GM19239 (cell line): ENCODE data around the gene HECW1.
"Not testable (repeated sequence)": the region's sequence is repeated elsewhere in the genome, so short reads cannot be mapped to it uniquely, and the experiment has no call there.

Source experiments
- DNase-seq: peaks from one replicate; pipeline ENCODE4 v3.0.0; 2011; ENCODE audit warnings: low spot score; ENCODE audit not compliant: insufficient read length
- FAIRE-seq: peaks from 2 replicates; lab custom pipeline; 2011; peaks lifted over from hg19 to GRCh38; lab: Jason Lieb, UNC

Gene HECW1

GRCh38 chr7:43553999-43554398 lies 441.6 kb downstream of the HECW1 start:
- DNase-seq (no peak), FAIRE-seq (no peak)

GRCh38 chr7:43554423-43554822 lies 442.0 kb downstream of the HECW1 start:
- DNase-seq (no peak), FAIRE-seq (no peak)

GRCh38 chr7:43557831-43558495 lies 445.5 kb downstream of the HECW1 start:
- DNase-seq (no peak), FAIRE-seq (no peak)

- DNase-seq (no peak), FAIRE-seq (no peak)
Observed at GRCh38 chr7:43559171-43559945, 446.9 kb downstream of the HECW1 start.

- no peak for FAIRE-seq
- DNase-seq, result no peak
Observed at GRCh38 chr7:43559946-43560335, 447.5 kb downstream of the HECW1 start.

- DNase-seq (no peak), FAIRE-seq (no peak)
Observed at GRCh38 chr7:43560742-43561330, 448.4 kb downstream of the HECW1 start.

GRCh38 chr7:43562383-43562782 lies 449.9 kb downstream of the HECW1 start:
- DNase-seq (no peak), FAIRE-seq (no peak)

GRCh38 chr7:43565786-43566185 lies 453.3 kb downstream of the HECW1 start:
- FAIRE-seq, result no peak
- no peak for DNase-seq

GRCh38 chr7:43568529-43568928 lies 456.1 kb downstream of the HECW1 start:
- no peak for DNase-seq
- no peak for FAIRE-seq

- FAIRE-seq (no peak), DNase-seq (no peak)
Observed at GRCh38 chr7:43569424-43569823, 457.0 kb downstream of the HECW1 start.

- DNase-seq (no peak), FAIRE-seq (peak; percentile 49)
Observed at GRCh38 chr7:43570688-43571365, 458.4 kb downstream of the HECW1 start.

- FAIRE-seq (peak; percentile 76), DNase-seq (no peak)
Observed at GRCh38 chr7:43572516-43573049, 460.1 kb downstream of the HECW1 start.

GRCh38 chr7:43573832-43574231 lies 461.4 kb downstream of the HECW1 start:
- not testable (repeated sequence) for DNase-seq, FAIRE-seq

GRCh38 chr7:43575506-43575905 lies 463.1 kb downstream of the HECW1 start:
- no peak for FAIRE-seq
- DNase-seq, result no peak

- no peak for FAIRE-seq
- DNase-seq, result no peak
Observed at GRCh38 chr7:43576241-43576640, 463.8 kb downstream of the HECW1 start.

- no peak for DNase-seq
- FAIRE-seq, result no peak
Observed at GRCh38 chr7:43577485-43577951, 465.1 kb downstream of the HECW1 start.

GRCh38 chr7:43582503-43583423 lies 470.3 kb downstream of the HECW1 start, which contains the start of gene STK17A:
TSS of gene STK17A (plus strand) at chr7:43583108. CDS start at chr7:43583244, 136 bp downstream.
- peak; percentile 88 for FAIRE-seq
- DNase-seq, result peak; percentile 58

- FAIRE-seq (peak; percentile 91), DNase-seq (peak; percentile 14)
Observed at GRCh38 chr7:43583424-43584194, 471.2 kb downstream of the HECW1 start.

GRCh38 chr7:43584195-43584586 lies 471.7 kb downstream of the HECW1 start:
- FAIRE-seq, result no peak
- DNase-seq, result no peak
